ENCODE results near the gene ESX1.
A peak's percentile ranks its signal among the peaks of the same experiment; 100 is the strongest.
"Not testable (repeated sequence)": the region's sequence is repeated elsewhere in the genome, so short reads cannot be mapped to it uniquely, and the experiment has no call there.

The ESX1 gene

DNA sequence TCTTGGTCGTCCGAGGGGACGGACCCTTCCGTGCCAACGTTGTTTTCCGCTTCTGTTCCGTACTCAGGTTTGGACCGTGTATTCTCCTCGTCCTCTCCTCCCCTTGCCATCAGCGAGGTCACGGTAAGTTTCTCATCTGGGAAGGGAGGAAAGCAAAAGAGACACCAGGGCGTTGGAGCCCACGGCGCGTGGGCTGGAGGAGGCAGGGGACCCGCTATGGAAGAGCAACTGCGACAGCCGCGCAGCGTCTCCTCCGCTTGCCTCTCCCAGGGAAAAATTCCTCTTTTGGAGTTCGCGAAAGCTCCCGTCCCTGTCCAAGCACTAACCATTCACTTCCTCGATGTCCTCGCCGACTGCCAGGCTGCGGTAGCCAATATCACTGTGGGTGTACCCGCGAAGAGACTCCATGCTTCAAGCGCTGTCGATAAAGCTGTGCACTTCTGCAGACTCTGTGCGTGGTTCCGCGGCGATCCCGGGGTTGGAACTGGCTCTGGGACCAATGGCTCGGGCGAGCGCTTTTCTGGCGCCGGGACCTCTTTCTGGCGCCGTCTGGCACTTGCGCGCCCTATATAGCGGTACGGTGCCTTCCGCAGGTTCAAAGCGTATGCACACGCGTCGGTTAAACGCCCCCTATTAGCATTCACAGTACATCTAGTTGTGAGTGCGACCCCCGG, at the start of gene ESX1:
Gene ESX1 (minus strand): TSS at position 492 of the 674 bp plus-strand sequence. CDS start 84 bp downstream, at position 408.
- DNase-seq: no peak

DNA sequence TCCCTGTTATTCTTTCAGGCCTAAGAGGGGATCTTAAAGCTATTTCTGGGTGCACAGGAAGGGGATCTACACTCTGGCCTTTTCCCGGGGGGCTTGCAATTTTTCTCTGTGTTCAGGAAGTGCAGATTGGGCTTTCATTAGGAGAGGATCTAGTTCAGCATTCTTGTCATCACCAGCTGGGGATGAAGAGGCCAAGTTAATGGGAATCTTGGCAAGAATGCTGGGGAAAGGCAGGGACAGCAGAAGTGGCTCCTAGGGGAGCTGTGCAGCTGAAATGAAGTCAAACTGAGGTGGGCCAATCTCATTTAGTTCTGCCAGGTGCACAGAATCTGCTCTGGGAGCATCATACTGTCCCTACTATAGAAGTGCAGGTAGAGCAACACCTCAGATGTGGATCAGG, 40.9 kb upstream of the ESX1 start:
- no peak for DNase-seq

DNA sequence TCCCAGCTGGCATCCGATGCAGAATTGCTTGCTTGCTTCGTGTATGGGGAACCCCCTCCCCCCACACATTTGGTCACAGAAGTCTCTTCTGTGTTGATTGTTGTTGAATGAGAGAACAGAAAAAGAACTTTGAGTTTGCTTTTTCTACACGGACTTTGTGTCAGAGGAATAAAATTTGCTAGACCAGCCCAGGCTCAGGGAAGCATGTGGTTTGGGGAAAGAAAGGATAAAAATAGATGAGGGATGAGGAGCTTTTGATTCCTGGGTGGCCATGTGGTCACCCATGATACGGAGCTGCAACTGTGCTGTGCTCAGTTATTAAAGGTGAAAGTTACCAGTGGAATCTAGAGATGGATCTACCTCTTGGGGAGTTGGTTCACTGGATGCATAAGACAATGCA, 34.2 kb upstream of the ESX1 start:
- DNase-seq: no peak

GRCh38 chrX:104288269-104288668, 33.5 kb upstream of the ESX1 start:
- no peak for DNase-seq

DNA sequence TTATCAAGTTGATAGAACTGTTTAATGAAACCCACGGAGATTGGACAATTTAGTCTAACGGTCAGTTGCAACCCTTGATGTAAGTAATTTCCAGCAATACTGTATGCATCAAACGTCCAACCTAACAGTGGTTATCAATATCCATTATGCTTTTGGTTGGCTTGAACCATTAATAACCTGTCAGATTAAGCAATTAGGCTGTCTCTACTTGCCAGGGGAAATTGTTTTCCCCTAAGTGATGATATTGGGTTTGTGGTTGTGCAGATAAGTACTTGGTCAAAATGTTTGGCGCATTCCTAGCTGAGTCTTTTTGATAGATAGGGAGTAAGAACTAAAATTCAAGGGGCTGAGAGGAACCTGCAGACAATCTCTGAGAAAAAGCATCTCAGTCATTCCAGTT, 30.5 kb upstream of the ESX1 start:
- no peak for DNase-seq

DNA sequence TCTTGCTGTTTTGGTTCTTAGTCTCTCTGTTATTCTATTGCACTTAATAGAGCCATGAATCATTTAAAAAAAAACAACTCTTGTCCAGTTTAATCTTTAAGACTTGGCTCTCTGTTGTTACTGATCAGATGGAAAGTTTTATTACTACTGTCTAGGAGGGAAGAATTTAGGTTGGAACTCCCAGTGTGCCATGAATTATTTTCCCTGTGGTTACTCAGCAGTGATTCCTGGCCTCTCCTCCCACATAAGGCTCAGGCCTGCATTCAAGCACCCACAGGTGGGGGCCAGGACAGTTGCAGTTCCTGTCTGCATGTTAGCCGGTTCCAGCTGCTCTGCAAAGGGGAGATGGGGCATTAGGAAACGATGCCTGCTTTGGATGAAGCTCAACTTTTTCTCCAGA, 29.8 kb upstream of the ESX1 start:
- DNase-seq: no peak

DNA sequence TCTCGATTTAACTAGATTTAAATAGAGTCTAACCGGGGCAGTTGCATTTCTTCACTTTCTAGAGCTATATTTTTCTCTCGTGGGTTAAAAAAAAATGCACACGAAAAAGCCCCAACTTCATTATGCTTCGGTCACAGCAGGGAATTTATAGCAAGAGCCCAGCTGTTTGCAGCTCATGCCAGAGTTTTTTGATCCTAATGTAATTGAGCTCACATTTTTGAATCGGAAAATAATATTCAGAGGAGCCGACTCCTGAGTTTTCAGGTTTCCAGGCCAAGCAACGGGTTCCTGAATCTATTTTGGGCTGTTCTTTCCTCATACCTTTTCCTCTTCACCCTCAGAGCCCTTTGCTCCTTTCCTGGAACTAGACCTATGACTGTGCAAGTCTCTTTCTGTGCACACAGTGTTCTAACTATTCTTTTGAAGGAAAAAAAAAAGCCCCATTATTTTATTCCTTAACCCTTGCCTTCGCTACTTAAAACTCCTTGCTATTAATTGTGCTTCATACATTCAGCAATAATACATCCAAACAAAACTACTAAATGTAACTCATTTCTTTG, 27.5 kb upstream of the ESX1 start:
- DNase-seq: no peak

DNA sequence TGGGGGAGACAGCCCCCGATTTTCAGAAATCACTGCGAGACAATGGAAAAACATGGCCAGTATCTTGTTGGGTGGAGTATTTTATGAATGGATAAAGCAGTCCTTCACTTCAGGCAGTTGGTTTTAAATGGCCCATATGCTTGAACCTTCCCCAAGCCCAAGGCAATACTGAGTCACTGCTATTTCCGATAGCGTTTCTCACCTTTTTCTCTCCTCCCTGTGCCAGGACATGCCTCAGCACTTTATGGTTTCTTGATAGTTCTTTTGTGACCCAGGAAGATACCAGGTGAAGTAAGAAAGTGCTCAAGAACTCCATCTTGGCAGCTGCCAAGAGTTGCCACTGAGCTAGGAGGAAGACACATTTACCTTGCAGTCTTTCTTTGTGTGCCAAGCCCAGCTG, 26.8 kb upstream of the ESX1 start:
- no peak for DNase-seq

GRCh38 chrX:104280609-104281008, 25.9 kb upstream of the ESX1 start:
- DNase-seq: no peak

- DNase-seq: peak; percentile 32
Observed at GRCh38 chrX:104270916-104271512, 16.3 kb upstream of the ESX1 start.

DNA sequence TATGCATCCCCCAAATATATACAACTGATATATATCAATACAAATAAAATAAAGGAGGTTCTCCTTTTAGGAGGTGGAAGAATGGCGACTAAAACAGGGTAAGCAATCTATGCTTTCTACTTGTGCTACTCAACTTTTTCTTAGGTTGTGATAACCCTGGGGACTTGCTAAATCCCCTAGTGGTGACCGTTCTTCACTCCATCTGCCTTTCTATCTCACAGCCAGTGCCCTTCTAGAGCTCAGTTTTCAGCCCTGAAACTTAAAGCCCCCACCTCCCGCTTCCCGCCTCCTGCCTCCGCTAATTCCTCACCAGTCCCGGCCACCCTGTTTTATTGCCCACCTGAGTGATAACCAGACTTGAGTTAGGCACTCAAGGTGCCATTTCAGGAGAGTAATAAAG, 15.5 kb upstream of the ESX1 start:
- DNase-seq: no peak

DNA sequence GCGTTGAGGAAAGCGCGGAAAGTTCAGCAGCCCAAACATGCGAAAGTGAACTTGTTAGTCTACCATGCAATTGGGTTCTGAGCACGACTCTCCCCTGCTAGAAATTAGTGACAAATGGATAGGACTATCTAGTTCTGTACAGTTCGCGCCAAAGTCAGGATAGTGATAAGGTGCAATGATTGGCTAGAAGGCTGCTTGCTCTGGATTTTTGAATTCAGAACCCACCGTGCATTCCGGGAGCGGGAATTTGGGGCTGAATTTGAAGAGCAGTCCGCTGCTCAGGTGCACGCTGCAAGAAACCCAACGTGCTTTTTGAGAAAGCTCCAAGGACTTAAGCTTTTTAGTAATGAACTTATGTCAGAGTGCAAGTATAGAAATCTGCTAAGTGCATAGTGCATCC, 732 bp upstream of the ESX1 start:
- DNase-seq: no peak

DNA sequence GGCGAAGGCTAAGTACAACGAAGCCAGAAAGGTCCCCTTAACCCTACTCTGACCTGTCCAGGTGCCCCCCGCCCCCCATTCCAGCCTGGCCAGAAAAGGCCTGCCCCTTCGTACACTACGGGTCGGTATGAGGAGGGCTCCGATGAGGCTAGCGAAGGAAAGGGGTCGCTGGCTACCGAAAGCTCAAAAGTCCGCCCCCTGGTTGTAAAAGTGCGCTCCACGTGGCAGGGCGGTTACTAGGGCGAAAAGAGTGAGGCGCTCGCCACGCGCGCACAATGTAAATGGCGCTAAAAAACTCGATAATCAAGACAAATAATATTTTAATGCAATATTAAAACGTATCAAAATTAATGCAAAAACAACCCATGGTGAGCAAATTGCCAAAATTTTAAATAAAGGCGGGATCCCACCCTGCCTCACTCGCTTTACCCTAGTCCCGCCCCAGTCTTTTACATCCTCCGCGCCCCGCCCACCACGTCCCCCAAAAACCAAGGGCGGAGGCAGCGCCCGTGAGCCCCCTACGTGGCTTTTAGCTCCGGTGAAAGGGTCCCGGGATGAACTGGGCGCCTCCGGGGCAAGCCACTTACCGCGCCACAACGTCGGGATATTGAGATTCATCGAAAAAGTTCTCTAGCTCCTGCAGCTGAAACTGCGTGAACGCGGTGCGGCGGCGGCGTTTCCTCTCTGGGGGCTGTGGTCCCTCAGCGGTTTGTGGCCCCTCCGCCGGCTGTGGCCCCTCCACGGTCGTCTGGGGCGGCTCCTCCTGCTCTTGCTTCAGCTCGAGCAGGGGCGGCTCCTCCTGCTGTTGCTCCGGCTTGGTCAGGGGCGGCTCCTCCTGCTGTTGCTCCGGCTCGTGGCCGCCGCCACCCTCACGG, 929 bp downstream of the ESX1 start:
- no peak for DNase-seq

- no peak for DNase-seq
Observed at GRCh38 chrX:104250470-104250869, 4.3 kb downstream of the ESX1 start.

DNA sequence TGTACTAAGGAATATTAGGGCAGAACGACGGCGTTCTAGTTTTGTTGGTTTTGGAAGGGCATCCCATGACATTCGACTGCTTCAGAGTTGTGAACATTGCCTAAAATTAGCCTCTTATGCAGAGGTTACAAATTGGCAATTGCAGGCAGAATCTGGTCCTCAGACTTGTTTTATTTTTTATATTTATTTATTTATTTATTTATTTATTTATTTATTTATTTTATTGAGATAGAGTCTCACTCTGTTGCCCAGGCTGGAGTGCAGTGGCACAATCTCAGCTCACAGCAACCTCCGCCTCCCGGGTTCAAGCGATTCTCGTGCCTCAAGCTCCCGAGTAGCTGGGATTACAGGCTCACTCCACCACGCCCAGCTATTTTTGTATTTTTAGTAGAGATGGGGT, 24.7 kb downstream of the ESX1 start:
- not testable (repeated sequence) for DNase-seq

GRCh38 chrX:104211187-104211586, 43.5 kb downstream of the ESX1 start:
- DNase-seq: no peak

DNA sequence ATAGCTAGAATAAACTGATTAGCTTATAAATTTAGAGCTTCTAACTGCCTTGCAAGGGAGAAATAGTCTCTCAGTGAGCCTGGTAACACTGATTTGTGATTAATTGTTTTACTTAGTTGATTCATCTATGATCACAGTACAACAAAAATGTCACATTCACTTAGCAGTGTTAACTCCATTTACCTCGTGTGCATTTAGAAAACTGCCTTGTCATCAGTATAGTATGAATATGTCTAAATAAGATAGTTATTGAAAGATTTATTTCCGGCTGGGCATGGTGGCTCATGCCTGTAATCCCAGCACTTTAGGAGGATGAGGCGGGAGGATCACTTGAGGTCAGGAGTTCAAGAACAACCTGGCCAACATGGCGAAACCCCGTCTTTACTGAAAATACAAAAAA, 49.2 kb downstream of the ESX1 start:
- DNase-seq: no peak
